Stimulated activated CD8-positive, alpha-beta memory T cell treated with anti-CD3 and anti-CD28 coated beads, Interleukin-12 subunit alpha, Interleukin-12 subunit beta, amount 100 ng/mL, for 24 hours (primary cell): ENCODE data around the gene PCBP3.
"Not testable (repeated sequence)": the region's sequence is repeated elsewhere in the genome, so short reads cannot be mapped to it uniquely, and the experiment has no call there.

Experiments used
- DNase-seq: peaks from one replicate; pipeline ENCODE4 v3.0.0-alpha.2; 2020; ENCODE audit errors: extremely low read depth

Gene PCBP3

GRCh38 chr21:45635271-45636151 is 8.0 kb upstream of the PCBP3 start:
- no peak for DNase-seq

DNA sequence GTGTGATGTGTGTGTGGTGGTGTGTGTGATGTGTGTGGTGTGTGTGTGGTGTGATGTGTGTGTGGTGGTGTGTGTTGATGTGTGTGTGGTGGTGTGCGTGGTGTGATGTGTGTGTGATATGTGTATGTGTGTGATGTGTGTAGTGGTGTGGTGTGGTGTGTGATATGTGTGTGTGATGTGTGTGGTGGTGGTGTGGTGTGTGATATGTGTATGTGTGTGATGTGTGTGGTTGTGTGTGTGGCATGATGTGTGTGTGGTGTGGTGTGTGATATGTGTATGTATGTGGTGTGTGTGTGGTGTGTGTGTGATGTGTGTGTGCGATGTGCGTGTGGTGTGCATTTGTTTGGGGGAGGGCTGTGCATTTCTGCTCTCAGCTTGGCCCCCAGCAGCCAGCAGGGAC is 7.1 kb upstream of the PCBP3 start:
- no peak for DNase-seq

- no peak for DNase-seq
Measured at GRCh38 chr21:45636951-45637646, 6.4 kb upstream of the PCBP3 start.

DNA sequence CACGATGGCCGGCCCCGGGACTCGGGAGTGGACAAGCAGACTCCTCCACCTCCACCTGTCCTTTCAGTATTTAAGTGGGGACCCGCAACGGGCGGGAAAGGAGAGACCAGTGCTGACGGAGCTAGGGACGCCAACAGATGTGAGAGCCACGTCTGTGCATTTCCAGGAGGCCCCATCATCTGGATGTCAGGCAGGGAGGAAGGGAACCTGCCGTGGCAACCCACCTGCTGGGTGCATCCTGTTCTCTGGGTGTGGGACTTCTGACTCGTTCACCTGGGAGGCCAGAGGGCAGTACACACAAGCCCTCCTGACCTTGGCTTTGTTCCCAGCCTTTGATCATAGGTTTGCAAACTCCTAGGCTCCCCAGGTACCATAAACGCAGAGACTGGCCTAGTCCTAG is 5.6 kb upstream of the PCBP3 start:
- no peak for DNase-seq

DNA sequence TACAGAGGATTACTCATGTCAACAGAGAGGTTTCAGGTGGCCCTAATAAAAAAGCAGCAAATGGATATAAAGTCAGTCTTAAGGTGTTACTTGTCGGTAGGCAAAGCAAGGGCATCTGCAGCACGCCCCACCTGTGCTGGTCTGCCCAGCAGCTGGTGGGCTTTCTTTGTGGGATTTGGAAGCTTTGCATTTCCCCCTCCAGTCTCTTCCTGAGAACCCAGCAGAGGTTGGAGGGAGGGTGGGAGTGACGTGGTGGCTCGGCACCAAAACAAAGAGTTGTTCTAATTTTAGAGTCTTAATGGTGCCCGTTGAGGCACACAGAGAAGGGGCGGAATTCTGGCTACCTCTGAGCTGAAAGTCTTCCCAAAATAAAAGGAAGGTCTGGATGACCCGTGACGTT is 4.8 kb upstream of the PCBP3 start:
- no peak for DNase-seq

DNA sequence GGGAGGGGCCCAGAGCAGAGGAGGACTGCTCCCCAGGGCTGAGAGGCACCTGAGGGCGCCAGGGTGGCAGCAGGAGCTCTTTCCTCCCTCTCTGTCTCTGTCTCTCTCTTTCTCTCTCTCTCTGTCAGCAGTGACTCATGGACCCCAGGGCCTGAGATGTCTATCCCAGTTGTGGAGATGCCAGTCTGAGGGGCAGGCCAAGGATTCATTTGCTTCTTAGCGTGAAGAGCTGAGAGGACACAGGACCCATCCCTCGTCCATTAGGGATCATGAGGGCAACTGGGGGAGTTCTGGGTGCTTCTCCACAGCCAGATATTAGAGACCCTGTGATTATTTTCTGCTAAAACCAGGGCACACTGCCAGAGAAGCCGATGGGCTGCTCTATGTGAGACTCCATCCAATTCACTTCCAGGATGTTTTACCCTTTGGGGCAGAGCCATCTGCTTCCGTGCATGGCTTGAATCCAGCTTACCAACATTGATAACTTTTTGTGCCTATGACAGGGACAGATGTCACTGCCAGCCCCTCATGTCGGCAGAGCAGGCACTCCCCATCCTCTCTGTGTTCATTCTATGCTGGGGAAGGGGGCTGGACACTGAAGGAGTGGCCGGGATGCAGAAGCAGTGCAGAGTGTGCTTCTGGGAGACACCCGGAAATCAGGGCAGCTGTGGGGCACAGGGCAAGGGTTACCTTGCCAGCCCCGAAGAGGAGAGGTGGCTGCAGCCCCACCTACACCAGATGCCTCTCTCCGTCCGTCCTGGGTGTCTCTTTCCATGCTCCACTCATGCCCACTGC is 4.1 kb upstream of the PCBP3 start:
- no peak for DNase-seq

GRCh38 chr21:45640001-45640887 is 3.3 kb upstream of the PCBP3 start:
- no peak for DNase-seq

- no peak for DNase-seq
Measured at GRCh38 chr21:45640888-45641479, 2.5 kb upstream of the PCBP3 start.

DNA sequence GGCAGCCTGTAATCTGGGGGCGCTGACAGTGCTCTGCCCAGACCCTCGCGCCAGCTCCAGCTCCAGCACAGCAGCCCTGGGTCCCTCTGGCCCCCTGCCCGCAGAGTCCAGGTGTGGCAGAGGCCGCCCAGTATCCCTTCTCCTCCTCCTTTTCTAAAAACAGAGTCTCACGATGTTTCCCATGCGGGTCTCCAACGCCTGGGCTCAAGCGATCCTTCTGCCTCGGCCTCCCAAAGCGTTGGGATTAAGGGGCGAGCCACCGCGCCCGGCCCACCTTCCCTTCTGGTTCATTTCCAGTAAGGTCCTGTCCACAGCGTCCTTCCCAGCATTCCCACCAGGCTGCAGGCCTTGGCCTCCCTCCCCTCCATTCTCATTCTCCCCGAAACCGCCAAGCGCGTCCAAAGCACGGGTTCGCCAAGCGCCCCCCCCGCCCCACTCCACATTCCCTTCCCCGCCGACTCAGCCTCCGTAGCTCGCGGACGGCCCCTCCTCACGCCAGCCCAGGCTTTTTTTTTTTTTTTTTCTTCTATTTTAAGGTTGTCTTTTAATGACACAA is 2.0 kb upstream of the PCBP3 start:
- no peak for DNase-seq

DNA sequence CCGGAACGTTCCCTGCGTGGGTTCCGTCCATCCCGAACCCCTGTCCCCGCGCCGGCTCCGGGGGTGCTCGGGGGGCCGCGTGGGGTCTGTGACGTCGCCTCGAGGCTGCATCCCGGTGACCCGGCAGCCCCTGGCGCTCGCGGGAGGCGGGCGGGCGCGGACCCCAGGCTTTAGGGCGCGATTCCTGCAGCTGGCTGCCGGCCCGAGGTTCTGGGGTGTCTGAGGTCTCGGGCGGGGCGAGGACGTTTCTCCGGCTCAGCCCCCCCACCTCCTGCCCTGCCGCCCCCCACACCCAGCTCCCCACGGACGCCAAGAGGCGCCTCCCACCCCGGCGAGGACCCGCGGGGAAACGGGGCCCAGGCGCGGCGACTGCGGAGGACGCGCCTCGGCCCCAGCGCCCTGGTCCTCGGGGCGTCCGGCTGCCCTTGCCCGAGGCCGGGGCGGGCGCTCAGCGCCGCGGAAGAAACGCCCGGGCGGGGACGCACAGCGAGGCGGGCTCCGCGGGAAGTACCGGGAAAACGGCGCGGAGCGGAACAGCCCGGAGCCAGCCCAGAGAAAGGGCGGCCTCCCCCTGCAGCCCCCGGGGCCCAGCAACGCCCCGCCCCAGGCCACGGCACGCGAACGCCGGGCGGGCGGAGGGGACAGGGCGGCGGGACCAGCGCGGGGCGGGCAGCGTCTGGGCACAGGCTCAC is 1.3 kb upstream of the PCBP3 start:
- no peak for DNase-seq

GRCh38 chr21:45644041-45644906 is 749 bp downstream of the PCBP3 start:
- no peak for DNase-seq

DNA sequence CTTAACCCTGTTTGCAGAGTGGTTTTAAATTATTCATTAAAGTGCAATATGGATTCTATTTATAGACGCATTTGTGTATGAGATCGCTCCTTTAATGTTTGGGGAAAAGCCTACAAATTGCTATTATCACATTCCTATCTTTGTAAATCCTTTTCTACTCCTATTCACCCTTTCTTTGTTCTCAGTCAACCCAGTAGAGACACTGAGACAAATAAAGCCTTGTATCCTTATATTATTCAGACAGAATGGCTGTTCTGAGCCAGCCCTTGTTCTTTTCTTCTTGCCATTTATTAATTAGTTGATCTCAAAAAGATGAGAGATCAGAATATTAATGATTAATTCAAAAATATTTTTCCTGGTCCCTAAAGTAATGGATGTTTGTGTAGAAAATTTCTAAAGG is 8.4 kb downstream of the PCBP3 start:
- no peak for DNase-seq

- DNase-seq, result no peak
Measured at GRCh38 chr21:45655124-45655523, 11.6 kb downstream of the PCBP3 start.

DNA sequence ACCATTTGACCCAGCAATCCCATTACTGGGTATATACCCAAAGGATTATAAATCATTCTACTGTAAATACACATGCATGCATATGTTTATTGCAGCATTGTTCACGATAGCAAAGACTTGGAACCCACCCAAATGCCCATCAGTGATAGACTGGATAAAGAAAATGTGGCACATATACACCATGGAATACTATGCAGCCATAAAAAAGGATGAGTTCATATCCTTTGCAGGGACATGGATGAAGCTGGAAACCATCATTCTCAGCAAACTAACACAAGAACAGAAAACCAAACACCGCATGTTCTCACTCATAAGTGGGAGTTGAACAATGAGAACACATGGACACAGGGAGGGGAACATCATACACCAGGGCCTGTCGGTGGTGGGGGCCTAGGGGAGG is 12.6 kb downstream of the PCBP3 start:
- not testable (repeated sequence) for DNase-seq

DNA sequence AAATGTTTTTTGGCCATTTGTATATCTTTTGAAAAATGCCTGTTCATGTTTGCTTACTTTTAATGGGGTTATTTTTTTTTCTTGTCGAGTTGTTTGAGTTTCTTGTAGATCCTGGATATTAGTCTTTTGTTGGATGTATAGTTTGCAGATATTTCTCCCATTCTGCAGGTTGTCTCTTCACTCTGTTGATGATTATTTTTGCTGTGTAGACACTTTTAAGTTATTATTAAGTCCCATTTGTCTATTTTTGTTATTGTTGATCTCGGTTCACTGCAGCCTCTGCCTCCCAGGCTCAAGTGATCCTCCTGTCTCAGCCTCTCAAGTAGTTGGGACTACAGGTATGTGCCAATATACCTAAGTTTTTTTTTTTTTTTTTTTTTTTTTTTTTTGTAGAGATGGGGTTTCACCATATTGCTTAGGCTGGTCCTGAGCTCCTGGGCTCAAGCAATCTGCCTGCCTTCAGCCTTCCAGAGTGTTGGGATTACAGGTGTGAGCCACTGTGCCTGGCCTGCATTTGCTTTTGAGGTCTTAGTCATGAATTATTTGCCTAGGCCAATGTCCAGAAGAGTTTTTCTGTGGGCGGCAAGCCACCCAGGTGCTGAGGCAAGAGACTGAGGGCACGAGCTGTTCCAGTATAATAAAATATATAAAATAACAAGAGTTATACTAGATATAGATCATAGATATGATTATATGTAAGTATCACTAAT is 18.5 kb downstream of the PCBP3 start:
- DNase-seq, result not testable (repeated sequence)

GRCh38 chr21:45662623-45663245 is 19.2 kb downstream of the PCBP3 start:
- DNase-seq, result not testable (repeated sequence)

DNA sequence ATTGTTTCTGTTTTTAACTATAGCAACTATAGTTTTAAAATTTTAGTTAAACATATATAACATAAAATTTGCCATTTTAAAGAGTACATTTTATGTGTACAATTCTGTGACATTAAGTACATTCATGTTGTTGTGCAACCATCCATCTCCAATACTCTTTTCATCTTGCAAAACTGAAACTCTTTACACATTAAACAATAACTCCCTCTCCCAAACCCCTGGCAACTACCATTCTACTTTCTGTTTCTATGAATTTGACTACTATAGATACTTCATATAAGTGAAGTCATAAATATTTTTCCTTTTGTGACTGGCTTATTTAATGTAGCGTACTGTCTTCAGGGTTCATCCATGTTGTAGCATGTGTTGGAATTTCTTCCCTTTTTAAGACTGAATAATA is 25.9 kb downstream of the PCBP3 start:
- DNase-seq, result no peak

- no peak for DNase-seq
Measured at GRCh38 chr21:45670731-45671130, 27.2 kb downstream of the PCBP3 start.
